Stimulated activated CD8-positive, alpha-beta memory T cell treated with anti-CD3 and anti-CD28 coated beads, Interleukin-15, amount 100 ng/mL, for 4 hours (primary cell): Measurements from ENCODE around the gene OOEP.

Source experiments
- DNase-seq, 2 donors: peaks; one replicate each; pipeline ENCODE4 v3.0.0-alpha.2; 2020; ENCODE audit warnings: low read depth in 2 of 2

Gene OOEP

DNA sequence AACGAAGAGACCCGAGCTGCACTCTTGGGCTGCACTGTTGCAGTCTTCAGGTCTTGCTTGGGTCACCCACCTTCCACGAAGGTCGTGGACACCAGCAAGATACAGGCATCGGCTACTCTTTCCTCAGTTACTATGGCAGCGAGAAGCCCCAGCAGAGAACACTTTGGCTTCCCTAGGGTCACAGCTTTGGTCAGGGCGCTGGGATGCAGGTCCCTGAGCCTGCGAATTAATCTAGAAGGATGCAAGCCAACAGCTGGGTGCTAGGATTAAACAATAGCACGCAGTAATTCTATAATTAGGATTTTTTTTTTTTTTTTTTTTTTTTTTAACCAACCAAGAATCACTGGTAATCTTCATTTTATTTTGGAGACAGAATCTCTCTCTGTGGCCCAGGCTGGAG is 5.1 kb downstream of the OOEP start:
- DNase-seq: no peak

GRCh38 chr6:73364121-73364520 is 5.6 kb downstream of the OOEP start:
- DNase-seq: no peak

GRCh38 chr6:73363537-73363875 is 6.2 kb downstream of the OOEP start:
- no peak for DNase-seq

DNA sequence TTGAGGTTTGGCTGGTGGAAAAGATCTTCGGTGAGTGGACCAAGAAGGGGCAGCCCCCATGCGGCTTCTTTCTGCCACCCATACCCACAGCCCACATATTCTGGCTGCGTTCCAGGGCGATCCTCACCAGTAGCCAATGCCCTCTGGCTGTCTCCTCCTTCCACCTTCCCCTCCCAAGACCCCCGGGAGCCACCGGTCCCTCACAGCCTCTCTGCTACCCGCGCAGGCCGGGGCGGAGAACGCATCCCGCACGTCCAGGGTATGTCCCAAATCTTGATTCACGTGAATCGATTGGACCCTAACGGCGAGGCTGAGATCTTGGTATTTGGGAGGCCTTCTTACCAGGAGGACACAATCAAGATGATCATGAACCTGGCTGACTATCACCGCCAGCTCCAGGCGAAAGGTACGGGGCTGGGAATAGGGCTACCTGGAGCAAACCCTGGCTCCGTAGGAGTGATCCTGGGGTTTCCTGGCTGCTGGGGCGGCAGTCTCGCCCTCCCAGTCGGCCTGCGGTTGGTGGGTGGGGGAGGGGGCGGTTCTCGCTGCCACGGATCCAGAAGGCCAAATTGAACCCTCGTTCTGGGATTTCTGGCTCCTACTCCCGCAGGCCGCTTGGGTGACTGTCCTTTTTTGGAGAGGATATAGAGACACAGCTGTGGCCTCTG is 6.7 kb downstream of the OOEP start:
- DNase-seq: no peak

- no peak for DNase-seq
Measured at GRCh38 chr6:73362358-73362757, 7.3 kb downstream of the OOEP start, which contains the start of gene KHDC3L. TSS of gene KHDC3L (plus strand) at chr6:73362658. CDS start at chr6:73362730, 72 bp downstream.

DNA sequence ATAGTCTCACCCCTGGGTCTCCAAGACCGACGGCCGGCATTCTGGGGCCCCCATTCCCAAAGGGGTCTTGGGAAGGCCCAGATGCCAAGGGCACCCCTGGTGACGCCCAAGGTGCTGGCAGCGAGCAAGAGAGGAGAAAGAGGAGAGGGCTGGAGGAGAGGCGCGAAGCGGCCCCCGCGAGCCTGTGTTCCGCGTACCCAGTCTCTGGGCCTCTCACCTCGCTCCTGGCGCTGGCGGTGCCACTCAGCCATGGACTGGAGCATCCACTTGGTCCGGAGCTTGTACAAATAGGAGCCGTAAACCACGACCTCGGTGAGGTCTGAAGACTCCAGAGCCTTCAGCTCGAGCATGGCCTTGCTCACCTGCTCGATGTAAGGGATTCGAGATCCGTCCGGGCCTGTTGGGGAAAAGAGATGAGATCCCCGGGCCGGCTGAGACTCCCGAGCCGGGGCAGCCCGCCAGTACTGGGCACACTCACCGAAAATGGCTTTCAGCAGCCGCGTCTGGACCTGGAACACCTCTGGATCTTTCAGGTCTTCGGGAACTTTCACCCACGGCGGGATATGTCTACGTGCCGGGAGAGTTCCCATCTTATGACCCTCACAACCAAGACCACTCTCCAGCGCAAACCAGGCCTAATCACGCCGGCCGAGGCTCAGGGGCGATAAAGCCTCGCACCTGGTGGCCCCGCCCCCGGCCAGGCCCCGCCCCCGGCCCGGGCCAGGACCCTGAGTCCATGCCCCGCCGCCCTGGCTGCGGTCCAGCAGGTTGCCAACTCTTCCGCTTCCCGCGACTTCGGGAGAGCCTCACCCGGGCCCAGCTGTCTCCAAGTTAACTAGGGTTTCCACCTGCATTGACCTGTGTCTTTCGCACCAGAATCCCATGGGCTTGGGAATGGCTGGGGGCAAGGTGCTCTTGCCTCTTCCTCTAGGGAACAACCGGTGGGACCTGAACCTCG is 15.8 kb downstream of the OOEP start, which contains the start of gene DPPA5:
Gene DPPA5 (minus strand): TSS at position 641 of the 958 bp plus-strand sequence. CDS start 51 bp downstream, at position 590.
- DNase-seq: no peak

DNA sequence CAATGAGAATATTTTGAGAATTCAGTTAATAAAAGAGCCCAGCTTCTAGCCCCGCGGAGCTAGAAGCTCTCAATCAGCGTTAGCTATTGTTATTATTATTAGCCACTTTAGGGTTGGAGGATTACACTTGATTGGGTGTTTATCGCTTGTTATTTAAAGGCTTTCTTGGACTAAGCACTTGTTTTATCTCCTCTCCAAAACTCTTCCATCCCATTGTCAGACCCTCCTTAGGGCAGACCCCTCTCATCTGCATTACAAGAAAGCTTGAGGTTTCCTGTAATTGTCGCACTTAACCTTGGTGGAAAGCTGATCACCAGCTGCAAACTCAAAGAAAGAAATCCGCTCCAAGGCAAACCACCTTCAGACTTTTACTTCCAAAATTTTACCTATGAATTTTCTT is 20.4 kb downstream of the OOEP start:
- no peak for DNase-seq

GRCh38 chr6:73348550-73349204 is 21.0 kb downstream of the OOEP start:
- no peak for DNase-seq

- DNase-seq: no peak
Measured at GRCh38 chr6:73343164-73343563, 26.5 kb downstream of the OOEP start.

- no peak for DNase-seq
Measured at GRCh38 chr6:73342174-73342573, 27.5 kb downstream of the OOEP start.

GRCh38 chr6:73341335-73341734 is 28.4 kb downstream of the OOEP start:
- DNase-seq: no peak

DNA sequence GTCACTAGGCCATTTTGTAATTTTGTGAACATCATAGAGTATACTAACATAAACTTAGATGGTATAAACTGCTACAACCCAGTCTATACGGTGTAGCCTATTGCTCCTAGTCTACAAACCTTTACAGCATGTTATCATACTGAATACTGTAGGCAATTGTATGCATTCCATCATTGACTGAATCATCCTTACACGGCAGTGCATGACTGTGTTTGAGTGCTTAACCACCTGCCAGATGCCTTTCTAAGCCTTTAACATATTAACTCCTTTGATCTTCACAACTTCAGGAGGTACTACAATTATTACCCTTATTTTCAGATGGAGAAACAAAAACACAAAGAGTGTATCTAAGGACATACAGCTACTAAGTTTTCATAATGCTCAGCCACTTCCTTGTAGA is 29.6 kb downstream of the OOEP start:
- DNase-seq: no peak

DNA sequence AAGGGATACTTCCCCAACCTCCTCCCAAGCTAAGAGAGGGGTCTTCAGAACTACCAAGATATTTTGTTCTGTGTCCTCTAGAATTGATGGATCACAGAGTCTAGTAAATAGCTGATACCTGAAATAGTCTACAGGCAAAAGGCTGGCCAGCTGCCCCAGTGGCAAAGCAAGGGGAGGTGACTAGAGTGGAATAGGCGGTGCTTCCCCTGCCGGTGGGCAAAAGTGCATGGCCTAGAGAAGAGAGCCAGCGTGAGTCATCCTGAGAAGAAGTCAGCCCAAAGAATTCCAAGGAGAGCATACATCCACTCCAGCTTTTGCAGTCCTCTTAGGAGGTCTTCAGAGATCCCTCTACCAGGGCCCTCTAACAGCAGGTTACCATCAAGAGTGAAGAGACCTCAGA is 30.4 kb downstream of the OOEP start:
- no peak for DNase-seq

DNA sequence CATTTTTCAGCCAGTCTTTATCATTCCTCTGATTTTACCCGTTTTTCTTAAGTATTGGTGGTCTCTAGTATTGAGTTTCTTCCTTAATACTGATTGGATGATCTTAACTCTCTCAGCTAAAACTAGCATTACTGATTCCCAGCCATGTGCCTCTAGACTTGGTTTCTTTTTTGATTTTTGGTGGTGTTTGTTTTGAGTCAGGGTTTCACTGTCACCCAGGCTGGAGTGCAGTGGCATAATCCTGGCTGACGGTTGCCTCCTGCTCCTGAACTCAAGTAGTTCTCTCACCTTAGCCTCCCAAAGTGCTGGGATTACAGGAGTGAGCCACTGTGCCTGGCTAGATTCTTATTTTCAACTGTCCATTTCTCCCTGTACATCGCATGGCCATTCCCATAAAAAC is 40.5 kb downstream of the OOEP start:
- no peak for DNase-seq

DNA sequence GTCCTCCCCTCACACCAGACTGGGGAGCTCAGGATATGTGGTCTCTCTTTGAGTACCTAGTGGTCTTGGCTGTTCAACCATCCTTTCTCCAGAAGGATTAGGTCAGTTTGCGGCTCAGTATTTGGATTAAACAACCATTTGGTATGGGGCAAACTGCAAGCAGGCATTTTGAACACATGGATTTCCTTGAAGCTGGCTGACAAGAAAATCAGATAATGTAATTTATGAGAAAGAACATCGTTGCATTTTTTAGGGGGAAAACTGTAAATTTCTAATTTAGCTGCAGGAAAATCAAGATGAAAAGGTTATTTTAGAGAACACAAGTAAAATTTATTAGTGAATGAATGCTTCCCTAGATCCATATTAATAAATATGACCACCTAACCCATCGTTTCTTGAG is 40.9 kb downstream of the OOEP start:
- no peak for DNase-seq

- no peak for DNase-seq
Measured at GRCh38 chr6:73325656-73326055, 44.0 kb downstream of the OOEP start.

GRCh38 chr6:73323323-73323722 is 46.4 kb downstream of the OOEP start:
- DNase-seq: no peak
